Raji (cell line): ENCODE measurements around the gene SLC37A2.

Source experiments
- POLR2A ChIP-seq: IDR thresholded peaks from 2 replicates; pipeline ENCODE4 v1.6.1; 2011; ENCODE audit warnings: low read depth, low read length, control low read depth; ENCODE audit not compliant: insufficient read depth

The SLC37A2 gene

DNA sequence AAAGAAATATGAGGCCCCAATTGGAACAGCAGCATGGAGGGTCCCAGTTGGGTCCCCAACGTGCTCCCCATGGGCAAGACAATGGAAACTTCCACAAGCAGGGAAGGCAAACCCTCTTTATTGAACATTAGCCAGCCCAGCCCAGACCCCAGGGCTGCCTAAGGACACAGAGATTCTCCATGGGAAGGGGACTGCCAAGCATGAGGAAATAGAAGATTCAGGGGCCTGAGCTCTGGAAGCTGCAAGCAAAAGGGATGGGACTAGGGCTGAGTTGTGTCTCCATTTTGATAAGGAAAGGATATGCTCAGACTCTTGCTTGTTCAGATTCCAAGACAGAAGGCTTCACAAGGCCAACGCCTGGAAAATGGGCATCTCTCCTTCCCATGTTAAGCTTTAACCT is 25.0 kb downstream of the SLC37A2 start:
- TF ChIP-seq POLR2A: no peak

DNA sequence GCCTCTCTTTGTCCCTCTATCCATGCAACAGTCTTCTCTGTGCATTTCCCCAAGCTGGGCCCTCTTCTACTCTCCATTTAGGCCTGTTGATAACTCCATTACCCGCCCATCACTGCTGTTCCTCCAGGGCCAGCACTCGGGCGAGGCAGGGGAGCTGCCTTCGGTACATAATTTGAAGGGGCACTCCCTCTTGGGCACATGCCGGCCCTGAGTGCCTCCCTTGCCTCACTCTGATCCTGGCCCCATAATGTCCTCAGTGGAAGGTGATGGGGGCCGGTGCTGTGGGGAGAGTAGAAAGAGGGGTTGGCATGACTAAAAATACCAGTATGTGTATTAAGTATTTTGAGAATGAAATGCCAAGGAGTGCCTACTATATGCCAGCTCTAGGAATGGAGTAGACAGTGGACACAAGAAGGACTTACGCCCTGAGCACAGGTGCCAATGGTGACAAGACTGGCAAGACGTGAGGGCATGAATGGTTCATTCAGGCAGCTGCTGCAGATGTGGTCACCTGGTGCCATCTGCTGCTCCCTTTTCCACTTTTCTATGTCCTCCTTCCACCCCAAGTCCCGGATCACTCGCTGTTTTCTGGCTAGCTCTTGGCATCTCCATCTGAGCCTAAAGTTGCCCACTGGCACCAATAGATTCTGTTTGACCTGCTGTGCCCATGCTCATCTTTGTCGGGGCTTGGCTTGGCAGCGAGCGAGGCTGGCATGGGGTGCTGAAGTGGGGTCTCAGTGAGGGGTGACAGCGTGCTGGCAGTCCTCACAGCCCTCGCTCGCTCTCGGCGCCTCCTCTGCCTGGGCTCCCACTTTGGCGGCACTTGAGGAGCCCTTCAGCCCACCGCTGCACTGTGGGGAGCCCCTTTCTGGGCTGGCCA is 25.7 kb downstream of the SLC37A2 start:
- no peak for TF ChIP-seq POLR2A

DNA sequence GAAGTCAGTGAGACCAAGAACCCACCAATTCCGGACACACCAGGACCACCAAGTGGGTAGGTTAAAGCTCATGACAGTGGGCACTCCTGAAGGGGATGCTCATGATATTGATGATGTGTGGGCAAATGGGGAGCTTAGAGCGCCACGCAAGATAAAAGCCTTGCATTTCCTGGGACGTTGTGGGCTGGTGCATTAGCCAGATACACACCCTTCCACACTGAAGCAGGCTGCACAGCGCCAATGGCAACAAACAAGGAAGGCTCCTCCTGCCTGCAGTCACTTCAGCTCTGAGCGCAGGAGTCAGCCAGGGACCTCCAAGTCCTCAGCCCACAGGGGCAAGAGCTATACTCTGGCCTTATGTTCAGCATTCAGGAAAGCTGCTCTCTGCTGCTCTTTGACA is 27.7 kb downstream of the SLC37A2 start:
- no peak for TF ChIP-seq POLR2A

DNA sequence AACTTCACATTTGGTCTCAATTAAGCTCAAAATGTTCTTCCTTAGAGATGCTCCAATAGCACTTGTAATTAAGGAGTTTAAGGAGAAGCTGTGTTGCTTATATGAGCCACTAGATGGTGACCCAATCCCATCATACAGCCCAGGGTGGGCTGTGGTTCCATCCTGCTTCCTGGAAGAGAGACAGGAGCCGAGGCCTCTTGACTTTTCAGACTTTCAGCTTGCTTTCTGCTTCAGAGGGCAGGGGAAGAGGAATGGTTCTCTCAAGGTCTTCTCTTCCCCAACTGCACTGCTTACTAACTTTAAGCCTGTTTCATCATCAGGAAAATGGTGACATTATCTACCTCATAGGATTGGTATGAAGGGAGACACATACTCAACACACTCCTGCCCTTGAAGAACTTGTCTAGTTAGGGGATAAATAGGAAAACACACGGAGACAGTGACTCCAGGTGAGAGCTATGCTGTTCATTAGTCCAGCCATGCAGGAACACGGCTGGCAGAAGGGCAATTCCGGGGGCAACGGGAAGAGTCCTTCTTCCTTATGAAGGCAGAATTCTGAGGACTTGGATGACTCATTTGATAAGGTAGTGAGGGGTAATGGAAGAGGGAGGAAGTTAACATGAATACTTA is 28.3 kb downstream of the SLC37A2 start:
- no peak for TF ChIP-seq POLR2A

DNA sequence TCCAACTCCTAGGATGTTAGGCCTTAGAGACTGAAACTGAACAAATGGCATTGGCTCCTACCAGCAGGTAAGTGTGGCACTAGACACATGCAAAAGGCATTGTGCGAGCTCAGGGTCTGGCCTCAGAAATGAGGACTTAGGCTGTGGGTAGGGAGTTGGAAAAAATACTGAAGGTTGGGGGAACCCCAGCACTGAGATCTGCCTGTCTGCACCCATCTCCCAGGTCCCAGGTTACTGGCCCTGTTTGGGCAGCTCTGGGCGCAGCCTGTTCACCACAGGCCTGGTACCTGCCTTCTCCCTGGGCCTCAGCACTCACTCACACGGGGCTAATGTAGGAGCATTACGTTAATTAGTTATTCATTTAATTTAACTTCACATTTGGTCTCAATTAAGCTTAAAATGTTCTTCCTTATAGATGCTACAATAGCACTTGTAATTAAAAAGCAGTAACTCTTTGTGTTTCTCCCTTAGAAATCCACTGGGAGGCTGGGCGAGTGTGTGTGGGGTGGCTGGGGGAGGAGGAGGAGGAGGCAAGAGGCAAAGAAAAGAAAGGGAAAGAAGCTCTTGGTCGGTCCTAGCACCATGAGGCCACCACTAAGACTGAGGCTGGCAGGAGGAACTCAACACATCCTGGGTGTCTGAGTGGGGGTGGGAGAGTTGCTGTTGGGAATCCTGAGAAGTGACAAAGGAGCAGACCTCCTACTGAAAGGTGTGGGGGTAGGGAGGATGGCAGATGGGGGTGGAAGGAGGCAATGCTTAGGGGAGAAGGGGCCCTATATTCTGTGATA is 29.0 kb downstream of the SLC37A2 start:
- TF ChIP-seq POLR2A: no peak

DNA sequence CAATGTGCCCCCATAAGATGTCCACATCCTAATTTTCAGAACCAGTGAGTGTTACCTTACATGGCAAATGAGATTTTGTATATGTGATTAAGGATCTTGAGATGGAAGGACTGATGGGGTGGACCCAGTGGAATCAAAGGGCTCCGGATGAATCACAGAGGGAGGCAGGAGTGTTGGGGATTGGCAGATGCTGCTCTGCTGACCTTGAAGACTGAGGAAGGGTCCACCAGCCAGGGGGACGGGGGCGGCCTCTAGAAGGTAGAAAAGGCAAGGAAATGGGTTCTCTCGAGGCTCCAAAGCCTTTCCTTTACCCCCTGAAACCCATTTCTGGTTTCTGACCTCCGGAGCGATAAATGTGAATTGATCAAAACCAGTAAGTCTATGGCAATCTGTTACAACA is 29.6 kb downstream of the SLC37A2 start:
- no peak for TF ChIP-seq POLR2A

DNA sequence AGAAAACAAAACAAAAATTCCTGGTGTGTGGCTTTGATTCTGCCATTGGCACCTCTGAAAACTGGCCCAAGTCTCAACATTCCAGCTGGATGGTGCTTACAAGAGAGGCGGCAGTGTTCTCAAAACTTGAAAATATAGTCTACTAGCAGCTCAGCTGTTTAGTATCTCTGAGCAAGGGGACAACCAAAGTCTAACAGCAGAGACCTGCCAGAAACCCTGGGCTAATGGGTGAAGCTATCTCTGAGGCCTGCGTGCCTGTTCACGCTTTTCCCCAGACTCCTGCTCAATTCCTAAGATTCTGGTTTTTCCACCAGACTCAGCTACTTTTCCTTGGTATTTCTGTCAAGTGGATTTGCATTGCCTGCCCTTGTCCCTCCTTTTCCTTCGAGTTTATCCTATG is 30.4 kb downstream of the SLC37A2 start:
- no peak for TF ChIP-seq POLR2A

DNA sequence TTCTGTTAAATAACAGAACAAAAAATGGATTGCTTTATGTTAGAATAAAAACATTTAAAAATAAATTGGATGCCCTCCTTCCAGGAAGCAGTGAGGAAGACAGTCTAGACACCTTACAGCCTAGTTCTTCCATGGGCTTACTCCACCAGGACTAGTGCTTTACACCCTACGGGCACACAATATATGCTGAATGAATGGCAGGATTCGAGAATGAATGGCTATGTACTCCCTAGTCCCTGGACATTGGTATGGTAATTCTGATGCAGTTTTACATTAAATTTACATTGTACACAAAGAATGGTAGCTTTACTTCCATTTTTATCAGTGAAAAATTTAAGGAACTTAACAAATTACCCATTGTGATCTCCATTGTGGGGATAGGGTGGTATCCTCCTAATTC is 31.6 kb downstream of the SLC37A2 start:
- no peak for TF ChIP-seq POLR2A

DNA sequence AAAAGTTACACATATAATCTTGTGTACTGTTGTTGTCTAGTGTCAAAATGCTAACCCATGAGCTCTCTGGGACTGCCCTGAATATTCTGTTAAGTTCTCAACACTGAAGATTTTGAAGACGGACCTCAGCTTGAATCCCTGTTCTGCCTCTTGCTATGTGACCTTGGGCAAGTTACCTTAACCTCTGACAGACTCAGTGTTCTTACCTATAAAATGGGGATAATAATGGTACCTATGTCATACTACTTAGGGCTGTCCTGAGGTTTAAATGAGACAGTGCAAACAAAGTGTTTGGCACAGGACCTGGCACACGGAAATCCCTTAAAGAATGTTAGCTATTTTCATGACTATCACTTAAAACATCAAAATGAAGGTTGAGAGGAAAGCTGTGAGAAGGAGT is 37.0 kb downstream of the SLC37A2 start:
- TF ChIP-seq POLR2A: no peak

DNA sequence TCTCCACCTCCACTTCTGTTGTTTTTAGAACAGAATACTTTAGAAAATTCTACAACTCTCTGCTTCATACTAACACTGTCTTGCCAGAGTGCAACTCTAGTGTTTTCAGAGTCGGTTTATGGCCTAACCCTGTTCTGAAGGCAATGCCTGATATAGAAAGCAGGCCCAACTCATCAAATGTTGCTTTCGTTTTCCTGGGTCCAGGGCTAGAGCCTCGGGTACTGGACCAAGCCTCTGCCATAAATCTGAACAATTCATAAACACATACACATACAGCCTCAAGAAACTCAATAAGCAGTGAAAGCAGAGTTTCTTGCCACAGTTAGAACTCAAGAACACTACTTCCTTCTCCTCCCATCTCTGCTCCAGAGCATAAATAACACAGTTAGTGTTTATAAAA is 38.5 kb downstream of the SLC37A2 start:
- TF ChIP-seq POLR2A: no peak

DNA sequence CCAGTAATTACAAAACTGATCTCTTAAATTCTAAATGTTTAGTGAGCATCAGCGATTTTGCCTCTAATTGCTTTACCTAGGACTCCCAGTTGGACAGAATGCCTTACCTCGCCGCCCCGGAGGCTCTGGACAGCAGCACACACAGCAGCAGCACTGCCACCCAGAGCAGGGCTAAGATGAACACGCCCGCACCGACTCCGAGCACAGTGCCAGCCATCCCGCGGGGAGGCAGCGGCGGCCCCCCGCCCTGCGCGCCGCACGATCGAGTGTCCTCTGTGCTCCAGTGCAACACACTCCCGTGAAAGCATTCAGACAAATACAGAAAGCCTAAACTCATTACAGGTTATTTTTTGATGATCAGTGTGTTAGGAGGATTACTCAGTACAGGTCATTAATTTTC is 38.9 kb downstream of the SLC37A2 start:
- TF ChIP-seq POLR2A: no peak

DNA sequence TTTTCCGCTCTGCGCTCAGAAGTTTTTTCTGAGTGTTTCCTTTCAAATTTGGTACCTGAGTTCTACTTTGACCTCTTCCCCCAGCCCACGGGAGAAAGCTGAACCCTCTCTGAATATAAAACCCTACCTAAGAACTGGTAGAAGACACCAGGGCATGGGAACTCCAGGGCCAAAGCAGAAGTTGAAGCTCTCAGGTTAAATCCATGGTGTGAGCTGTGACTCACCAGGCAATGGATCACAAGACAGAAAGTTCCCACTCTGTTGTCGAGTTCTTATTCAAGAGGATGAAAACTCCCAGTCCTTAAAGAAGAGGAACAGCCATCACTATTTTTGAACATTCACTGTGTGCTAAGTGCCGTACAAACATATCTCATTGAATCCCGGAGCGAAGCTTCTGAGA is 39.4 kb downstream of the SLC37A2 start:
- no peak for TF ChIP-seq POLR2A

DNA sequence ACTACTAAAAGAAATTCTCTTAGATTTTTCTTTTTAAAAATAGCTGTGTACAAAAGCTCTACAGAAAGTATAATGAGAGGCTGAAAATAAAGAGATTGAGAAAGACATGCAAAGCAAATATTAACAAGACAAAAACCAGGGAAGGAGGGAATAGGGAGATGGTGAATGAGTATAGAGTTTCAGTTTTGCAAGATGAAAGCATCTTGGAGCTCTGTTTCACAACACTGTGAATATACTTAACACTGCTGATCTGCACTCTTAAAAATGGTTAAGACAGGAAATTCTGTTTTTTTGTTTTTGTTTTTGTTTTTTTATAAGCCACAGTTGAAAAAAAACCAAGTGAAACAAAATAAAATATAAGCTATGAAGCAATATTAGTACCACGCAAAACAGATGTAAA is 42.8 kb downstream of the SLC37A2 start:
- TF ChIP-seq POLR2A: no peak

DNA sequence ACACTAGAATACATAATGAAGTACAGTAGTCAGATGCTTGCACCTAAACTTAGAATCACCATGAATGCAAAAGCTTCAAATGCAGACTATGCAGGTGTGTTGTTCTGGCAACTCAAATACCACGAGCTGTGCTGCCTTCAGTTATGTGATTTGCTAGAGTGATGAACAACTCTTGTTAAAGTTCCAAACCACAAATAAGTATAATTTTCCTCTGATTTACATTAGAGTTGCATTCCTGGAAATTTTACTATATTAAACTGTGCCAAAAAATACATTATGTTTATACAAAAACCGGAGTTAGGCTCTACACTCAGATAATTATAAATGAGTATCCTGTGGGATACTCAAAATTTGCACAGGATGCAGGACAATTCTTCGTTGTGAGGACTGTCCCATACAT is 45.4 kb downstream of the SLC37A2 start:
- no peak for TF ChIP-seq POLR2A

DNA sequence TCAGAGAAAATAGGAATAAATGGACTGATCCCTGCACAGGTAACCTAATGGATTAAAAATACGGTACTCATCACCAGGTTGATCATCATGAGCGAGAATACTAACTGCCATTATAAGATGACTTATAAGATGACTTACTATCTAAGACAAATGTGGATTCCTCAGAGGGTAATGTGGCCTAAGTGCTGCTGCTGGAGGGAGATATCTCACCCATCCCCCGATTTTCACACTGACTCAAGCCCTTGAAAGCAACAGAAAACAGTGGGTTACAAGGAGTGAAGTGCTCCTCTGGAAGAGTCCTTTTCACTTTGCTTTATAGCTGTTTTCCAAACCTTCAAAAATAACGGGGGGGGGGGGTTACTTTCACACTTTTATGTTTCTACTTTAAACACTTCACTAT is 47.4 kb downstream of the SLC37A2 start:
- no peak for TF ChIP-seq POLR2A

DNA sequence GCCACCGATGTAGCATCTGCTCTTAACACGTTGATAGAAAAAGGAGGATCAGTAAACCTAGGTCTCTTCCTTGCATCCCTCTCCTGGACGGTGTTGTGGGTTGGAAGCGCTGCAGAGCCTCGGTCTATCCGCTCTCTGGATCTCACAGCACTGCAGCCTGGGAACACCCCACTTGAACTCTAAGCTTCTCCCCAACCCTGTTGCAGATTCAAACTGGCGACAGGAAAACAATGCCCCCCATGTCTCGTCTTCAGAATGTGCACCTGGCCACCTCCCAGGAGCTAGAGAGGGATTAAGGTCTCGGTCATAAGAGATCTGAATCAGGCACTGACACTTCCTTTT is 47.9 kb downstream of the SLC37A2 start:
- TF ChIP-seq POLR2A: no peak

DNA sequence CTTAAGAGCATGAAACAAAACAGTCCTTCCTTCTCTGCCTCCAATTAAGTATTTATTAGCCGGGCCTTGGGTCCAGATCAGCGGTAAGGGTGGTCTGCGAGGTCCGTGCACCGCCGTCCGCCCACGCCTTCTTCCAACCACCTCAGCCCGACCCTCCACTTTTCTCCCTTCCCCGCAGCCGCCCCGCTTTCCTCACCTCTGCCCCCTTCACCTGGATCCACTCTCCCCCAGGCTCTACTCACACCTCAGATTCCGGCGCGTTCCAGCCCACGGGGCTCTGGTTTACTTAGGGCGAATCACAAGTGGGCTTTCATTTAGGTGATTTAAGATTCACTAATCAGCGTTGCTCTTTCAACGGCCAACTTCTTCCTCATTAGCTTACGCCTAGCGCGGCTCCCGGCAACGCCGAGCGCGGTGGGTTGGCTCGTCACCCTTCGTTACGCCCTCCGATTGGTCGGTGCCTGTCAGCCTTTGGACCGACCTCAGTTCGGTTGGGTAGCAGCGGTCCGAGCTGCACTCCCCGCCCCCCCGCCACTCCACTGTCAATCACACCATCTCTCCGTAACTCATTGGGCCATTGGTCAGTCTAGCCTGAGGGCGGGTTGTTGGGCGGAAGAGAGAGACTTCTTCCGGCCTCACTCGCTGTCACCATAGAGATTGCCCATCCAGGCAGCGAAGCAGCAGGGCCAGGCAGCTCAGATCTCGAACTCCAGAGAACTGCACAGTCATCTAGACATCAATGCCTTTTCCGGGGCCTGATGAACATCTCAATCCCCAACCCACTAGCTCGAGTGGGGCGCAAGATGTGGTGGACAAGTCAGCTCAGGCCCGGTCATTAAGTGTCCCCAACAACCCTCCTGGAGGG is 48.5 kb downstream of the SLC37A2 start, which contains the start of gene TMEM218:
Gene TMEM218 (minus strand): TSS at position 284 of the 865 bp plus-strand sequence. CDS start 9,385 bp downstream, outside the sequence.
- peak; percentile 73 for TF ChIP-seq POLR2A
